HG03442 (cell line): ENCODE results near the gene EXOC5.

ENCODE experiments used
- ATAC-seq: cut with Tn5 transposase; IDR thresholded peaks from one replicate; pipeline ENCODE4 v1.9.1; 2021; ENCODE audit warnings: mild to moderate bottlenecking, moderate library complexity; ENCODE audit not compliant: unreplicated experiment

EXOC5 gene

DNA sequence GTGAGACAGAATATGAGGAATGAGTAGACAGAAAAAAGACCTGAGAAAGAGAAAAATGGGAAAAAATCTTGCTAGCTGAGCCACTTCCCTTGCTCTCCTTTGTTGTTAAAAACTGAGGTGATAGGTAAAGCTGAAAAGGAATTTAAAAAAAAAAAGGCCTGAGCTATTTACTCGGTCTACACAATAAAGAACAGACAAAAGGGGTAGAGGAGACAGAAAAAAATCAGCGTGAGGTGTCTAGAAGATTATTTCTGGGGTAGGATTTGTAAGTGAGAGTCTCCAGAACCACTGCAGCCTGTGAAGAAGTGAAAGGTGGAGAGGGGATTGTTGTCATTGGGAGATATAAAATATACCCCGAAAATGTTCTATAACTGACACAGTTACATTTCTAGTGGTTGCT, 98.8 kb downstream of the EXOC5 start:
- ATAC-seq = no peak

DNA sequence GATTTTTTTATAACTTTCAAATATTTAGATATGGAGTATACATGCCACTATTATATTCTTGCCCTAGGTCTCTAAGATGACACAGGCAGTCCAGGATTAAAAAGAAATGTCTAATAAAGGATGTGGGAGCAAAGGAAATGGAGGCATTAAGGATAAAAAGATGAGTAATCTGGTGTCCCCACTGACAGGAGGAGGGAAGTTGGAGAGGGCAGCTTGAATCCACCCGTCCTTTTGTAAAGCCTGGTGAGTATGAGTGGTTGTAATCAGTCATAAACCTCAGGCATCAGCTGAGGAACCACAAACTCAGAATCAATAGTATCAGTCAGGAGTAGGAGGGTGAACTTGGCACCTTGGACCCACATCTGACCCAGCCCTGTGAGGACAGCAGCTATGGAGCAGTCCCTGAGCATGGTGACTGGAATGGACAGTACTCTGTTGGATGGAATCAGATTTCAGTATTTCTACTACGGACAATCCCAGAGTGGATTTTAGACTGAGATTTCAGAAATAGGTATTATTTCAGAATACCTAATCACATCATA, 100.5 kb downstream of the EXOC5 start:
- no peak for ATAC-seq

DNA sequence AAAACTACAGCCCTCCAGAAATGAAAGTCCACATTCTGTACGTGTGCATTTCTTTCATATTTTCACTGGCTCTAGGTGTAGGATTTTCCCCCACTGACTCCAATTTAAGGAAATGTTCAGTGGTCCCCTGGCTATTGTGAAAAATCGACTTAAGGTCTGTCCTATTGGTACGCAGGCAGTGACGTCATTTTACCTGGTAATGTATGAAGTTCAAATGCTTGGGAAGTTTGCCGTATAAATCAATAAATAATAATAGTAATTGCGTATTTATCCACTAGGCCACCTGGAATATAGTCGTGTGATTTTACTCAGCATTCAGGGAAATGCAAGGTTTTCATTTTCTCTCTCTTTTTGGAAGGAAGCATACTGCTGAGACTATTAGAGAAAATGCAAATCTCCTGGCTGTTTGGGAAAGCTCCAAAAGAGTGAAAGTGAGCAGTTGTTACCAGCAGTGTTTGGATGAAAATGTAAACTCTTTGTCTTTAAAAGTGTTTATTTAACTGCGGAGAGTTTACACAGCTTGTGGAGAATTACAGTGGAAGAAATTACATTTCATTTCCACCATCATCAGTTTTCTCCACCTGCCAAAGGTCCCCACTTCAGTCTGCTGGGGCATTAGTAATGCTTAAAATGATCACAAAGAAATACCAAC, 107.0 kb downstream of the EXOC5 start:
- no peak for ATAC-seq

DNA sequence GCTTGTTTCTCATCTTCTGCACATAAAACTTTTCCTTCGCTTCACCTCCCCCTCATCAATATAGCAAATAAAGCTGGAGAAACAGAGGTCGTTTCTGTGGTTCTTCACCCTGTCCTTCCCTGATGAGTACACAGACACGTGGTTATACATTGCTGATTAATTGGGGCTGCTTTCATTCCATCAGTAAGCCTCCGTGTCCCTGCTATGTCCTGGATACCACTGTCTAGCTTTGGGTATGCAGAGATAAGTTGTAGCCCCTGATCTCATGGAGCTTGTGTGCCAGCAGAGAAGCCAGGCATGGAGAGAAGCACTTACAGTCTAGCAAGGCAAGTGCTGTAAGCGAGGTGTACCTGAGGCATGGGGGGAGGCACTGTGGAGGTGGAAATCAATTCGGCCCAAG, 108.4 kb downstream of the EXOC5 start:
- no peak for ATAC-seq

DNA sequence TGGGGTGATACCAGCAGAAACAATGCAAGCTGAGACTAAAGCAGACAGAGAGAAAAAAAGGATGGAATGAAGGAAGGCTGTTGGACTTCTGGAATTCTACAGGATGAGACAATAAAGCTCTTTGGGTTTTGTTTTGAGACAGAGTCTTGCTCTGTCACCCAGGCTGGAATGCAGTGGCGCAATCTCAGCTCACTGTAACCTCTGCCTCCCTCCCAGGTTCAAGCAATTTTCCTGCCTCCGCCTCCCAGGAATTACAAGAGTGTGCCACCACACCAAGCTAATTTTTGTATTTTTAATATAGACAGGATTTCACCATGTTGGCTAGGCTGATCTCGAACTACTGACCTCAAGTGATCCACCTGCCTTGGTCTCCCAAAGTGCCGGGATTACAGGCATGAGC, 115.4 kb downstream of the EXOC5 start:
- ATAC-seq = no peak
